ENCODE measurements around the gene TUBA3E.
"Not testable (repeated sequence)": the region's sequence is repeated elsewhere in the genome, so short reads cannot be mapped to it uniquely, and the experiment has no call there.

Gene TUBA3E

DNA sequence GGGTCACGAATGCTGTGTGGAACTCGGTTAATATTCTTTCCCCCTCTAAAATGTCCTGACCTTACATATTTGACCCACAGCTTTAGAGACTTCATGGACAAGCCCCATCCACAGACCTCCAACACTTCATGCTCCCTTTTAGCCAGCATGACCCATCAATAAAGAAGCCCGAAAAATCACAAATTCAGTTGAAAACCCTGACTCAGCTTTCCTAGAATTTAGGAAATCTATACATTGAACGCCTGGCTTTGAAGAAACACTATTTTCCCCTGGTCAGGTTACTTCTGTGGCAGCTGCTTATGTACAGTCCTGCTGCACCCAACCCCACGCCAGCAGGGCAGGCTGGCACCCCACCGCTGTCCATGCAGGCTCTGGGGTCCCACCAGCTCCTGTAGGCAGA, 6.9 kb downstream of the TUBA3E start:
- DNase-seq (ENCODE audit: low read depth) = not testable (repeated sequence)

DNA sequence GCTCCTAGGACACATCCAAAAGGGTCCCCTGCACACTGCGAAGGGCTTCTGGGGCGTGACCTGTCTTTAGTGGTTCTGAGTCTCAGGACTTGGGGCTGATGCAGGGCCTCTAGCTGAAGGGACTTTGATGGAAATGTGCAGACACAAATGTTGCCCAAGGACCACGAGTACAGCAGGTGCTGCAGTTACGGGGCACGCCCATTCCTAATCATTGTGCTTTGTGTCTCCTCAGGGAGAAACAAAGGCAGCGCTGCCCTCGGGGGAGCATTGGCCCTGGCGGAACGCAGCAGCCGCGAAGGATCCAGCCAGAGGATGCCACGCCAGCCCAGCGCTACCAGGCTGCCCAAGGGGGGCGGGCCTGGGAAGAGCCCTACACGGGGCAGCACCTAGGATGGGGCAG, 8.0 kb downstream of the TUBA3E start:
- no peak for DNase-seq (ENCODE audit: low read depth)

DNA sequence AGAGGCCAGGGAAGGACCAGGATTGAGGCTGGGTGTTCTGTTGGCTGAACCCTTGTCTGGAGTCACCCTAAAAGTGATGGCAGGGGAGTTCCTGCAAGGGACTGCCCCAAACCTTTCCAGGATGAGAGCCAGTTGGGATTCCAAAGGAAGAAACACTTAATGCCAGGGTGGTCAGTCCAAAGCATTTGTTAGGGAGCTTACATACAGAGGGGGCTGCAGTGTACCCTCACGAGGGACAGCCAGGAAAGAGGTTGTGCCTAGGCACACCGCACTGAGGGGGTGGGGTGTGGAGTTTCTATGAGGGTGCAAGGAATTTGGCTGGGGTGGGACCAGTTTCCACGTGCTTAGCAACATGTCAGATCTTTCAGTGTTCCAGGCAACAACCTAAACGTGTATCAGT, 9.3 kb downstream of the TUBA3E start:
- not testable (repeated sequence) for DNase-seq (ENCODE audit: low read depth)

DNA sequence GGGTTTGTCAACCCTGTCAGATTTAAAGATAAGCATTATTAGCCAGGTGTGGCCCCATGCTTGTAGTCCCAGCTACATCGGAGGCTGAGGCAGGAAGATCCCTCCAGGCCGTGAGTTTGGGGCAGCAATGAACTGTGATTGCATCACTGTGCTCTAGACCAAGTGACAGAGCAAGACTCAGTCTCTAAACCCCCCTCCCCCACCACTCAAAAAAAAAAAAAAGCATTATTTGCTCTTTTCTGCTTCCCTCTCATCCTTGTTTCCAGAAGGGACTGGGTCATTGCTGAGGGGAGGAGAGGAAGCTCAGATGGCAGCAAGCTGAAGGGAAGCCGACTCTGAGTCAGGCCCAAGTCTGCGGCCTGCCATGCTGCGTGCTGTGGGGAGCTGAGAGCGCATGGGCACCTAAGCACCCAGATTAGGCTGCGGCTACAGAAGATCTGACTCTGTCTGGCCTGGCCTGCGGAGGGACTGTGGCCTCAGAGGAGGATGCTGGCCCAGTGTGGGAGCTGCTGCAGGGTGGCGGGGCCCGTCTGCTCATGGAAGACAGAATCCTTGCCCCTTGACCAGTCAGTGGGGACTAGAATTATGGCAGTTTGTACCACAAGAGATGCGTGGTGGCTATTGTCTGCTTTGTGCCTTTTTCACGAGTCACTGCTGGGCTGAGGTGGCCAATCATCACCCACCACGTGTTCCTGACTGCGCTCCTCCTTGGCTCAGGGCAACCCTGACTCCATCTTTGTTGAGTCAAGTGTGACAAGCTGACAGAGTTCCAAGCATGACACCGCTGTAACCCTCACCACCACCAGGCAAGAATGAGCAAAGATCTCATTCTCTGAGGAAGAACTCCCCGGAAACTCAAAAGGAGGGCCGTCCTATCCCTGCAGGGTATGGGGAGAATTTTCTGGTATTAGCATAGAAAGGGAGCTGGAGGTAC, 10.1 kb downstream of the TUBA3E start:
- DNase-seq (ENCODE audit: low read depth) = not testable (repeated sequence)

DNA sequence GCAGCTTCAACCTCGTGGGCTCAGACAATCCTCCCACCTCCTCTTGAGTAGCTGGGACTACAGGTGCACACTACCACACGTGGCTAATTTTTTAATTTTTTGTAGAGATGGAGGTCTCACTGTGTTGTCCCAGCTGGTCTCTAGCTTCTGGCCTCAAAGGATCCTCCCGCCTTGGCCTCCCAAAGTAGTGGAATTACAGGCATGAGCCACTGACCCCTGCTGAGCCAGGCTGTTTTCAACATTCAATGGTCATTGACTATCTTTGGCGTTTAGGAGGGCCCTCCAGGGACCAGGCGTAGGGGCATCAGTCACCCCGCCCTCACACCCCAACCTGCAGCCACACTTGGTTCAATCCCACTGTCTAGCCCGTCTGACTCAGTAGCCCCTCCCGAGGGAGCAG, 11.0 kb downstream of the TUBA3E start:
- no peak for DNase-seq (ENCODE audit: low read depth)

DNA sequence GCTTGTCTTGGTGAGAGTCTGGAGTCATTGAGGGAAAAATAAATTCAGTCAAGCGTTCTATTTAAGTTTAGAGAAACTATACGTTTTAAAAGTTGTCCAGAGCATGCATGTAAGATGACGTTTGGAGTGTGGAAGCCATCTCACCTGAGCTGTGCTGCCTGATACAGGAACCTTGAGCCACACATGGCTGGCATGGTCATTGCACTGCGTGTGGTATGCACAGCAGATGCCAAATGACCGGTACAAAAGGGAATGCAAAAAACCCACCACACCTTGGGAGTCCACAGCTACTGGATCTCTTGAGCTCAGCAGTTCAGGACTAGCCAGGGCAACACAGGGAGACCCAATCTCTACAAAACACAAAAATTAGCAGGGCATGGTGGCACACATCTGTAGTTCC, 11.8 kb downstream of the TUBA3E start:
- DNase-seq (ENCODE audit: low read depth) = no peak

DNA sequence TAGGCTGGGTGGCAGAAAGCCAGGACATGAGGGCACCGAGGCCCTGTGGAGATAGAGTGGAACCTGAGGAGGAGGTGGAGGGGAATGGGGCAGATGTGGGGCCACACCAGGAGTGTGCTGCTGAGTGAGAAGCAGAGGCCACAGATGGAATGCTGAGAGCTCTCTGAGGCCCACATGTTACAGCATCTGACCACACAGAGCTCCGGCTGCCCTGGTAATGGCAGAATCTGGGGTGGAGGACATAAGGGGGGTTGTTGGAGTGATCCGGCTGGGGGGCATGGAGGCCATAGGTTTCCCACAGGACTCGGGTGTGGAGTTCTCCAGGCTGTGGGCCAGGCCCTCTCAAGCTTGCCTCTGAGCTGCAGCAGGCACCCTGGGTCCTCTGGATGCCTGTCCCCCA, 12.3 kb downstream of the TUBA3E start:
- no peak for DNase-seq (ENCODE audit: low read depth)

DNA sequence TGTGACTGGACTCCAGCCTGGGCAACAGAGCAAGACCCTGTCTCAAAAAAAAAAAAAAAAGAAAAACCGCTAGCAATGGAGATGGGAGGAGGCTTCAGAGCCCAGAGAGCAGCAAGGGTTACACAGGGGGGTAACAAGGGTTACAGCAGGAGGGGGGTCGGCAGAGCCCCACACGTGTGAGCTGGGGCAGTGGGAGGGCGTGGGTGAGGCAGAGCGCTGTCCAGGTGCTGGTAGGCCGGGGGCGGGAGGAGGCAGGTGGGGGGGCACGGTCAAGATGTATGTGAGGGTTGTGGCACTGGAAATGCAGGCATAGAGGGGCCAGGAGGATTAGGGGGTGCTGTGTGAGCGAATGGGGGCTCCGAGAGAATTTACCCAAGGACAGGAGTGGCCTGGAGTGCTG, 12.8 kb downstream of the TUBA3E start:
- DNase-seq (ENCODE audit: low read depth) = no peak

DNA sequence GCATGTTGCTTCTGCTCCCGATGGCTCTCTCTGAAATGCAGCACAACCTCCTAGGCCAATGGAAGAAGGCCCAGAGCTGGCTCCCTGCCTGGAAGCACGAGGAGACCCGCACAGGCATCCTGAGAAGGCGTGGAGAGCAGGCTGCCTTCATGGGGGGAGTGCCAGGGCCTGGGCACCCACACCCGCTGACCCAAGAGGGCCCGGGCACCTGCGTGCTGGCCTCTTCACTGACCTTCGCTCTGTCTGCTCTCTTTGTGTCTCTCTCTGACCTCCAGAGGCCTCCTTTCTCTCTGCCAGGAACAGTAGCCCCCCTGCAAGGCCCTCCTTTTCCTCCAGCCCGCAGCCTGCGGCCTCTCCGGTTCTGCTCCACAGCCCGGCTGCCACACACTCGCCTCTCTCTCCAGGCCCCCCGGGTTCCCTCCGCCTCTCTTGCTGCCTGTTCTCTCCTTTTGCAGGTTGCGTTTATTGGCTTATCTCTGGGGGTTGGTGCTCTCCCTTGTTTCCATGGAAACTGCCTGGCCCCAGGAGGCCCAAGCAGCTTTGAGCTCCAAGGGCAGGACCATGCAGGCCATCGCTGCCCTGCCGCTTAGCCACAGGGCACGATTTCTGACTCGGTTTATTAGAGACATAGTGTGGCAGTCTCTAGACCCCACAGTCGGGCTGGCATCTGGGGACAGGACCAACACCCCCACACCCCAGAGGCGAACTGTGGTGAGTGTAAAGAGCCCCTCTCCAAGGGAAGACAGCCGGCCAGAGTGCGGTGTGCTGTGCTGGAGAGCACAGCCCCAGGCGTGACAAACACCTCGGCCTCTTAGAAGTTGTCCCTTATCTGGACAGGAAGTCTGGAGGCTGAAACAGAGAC, 14.5 kb downstream of the TUBA3E start:
- DNase-seq (ENCODE audit: low read depth) = no peak

DNA sequence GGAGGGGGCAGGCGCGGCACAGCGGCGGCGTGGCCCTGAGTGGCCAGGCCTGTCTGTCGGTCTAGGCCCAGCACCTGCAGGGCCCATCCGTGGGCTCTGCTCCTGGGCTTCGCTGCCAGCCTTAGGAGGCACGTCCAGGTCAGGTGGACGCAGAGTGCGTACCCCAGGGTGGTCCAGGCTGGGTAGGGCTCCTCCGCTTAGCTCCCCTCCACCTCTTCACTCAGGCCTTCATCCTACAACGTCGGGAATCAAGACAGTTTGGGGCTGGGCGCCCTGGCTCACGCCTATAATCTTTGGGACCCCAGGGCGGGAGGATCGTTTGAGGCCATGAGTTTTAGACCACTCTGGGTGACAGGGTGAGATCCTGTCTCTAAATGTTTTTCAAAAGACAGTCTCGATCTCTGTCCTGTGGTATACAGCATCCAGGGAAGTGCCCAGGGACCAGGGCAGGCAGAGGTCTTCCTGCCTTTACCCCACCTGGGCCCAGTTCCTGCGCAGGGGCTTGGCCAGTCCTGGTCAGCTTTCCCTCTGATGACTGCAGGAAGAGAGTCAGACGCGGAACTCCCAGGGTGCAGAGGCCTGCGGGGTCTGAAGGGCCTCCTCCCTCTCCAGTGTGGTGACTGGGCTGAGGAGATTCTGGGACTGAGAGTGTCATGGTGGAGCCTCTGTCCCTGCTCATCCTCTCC, 15.3 kb downstream of the TUBA3E start:
- not testable (repeated sequence) for DNase-seq (ENCODE audit: low read depth)

DNA sequence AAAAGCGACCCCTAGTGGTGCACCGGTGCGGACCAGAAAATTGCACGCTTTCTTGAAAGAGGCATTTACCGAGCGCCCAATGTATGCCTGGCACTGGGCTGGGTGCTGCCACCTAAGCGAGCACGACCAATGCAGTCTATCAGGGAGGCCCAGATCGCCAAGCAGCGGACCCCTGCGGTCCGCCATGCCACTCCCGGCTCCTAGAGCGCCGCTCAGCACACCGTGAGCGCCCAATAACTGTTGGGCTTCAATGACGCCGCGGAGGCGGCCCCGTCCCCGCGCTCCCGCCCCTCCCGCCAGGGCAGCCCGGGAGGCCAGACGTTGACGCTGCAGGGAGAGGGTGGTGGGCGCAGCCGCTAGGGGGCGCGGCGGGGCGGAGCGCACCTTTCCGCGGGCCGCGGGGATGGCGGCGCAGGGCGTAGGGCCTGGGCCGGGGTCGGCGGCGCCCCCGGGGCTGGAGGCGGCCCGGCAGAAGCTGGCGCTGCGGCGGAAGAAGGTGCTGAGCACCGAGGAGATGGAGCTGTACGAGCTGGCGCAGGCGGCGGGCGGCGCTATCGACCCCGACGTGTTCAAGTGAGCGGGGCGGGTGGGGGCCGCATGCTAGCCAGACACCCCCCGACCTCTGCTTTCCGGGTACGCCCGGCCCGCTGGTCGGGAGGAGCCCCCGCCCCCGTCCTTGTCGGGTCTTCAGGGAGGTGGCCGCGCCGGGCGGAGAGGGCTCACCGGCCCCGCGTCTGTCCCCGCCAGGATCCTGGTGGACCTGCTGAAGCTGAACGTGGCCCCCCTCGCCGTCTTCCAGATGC, 16.2 kb downstream of the TUBA3E start, which contains the start of gene MZT2B:
TSS of gene MZT2B (plus strand) at position 383 of the 803 bp plus-strand sequence. CDS start at position 404, 21 bp downstream.
- peak; percentile 85 for DNase-seq (ENCODE audit: low read depth)

DNA sequence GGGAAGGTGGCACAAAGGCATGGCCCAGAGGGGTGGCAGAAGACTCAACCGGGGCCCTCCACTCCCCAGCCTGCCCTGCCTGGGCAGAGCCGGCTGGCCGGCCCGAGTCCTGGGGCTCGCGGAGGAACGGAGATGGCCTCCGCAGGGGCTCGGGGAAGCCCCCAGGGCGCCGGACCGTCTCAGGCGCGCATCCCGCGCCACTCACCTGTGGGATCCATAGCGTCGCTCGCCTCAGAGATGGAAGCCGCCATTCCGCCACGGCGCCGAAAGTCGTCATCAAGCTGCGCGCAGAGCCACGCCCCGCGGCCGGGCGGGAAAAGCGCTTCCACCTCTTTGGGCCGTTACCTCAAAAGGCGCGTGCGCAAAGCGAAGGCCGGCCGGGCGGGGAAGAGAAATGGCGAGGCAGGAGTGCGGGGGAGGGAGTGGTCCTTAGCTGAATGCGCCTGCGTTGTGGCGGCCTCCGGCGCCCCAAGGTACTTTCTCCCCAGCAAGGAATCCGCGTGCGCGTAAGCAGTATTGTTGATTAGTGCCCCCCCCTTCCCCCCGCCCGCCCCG, 16.8 kb downstream of the TUBA3E start, which contains the start of gene SMPD4:
TSS of gene SMPD4 (minus strand) at position 278 of the 555 bp plus-strand sequence. CDS start 5,010 bp downstream, outside the sequence.
- peak; percentile 97 for DNase-seq (ENCODE audit: low read depth)

DNA sequence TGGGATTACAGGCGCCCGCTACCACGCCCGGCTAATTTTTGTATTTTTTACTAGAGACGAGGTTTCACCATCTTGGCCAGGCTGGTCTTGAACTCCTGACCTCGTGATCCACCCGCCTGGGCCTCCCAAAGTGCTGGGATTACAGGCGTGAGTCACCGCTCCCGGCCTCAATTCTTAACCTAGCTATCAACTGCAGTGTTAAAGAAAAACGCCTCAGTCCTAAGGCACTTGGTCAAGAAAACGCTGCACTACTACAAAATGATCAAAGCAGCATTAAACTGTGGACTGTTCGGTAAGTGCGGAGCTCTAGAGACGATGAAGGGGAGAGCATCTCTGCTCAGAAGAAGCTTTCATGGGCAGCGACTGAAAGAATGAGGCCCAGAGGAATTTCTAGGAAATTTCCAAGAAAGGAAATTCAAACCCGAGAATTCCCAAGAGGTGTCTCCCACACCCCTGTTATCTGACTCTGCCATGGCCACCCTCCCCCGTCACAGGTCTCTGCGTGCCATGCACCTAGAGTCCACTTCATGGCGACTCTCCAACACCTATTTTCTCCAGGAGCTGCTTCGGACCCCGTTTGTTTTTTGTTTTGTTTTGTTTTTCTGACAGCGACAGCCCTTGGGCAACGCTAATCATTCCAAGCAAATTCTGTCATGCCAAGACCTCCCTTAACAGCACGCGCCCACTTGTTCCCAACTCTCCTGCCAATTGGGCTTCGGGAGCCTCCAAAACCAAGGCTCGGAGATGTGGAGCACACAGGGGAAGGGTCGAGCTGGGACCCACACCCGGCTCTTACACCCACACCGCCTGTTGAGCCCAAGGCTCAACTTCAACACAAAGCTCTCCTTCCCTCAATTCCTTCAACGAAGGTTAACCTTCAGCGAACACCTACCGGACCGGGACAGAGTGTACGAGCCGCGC, 17.6 kb downstream of the TUBA3E start:
- DNase-seq (ENCODE audit: low read depth) = not testable (repeated sequence)

DNA sequence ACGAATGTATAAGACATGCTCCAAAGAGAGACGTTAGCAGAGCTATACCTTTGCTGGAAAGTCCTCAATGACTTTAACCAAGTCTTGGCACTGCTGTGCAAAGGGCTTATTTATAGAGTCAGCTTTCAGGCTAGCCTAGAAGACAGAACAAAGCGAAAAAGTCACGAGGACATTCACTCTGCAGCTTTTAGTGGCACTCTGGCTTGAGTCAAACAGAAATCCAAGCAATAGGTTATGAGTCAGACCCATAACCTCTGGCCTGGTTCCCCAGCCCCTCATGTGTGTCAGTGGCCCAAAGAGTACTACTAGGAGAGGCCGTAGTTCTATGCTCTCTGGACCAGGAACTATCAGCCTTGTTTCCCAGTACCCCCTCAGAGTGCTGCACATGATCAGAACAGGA, 23.4 kb downstream of the TUBA3E start:
- DNase-seq (ENCODE audit: low read depth) = not testable (repeated sequence)

DNA sequence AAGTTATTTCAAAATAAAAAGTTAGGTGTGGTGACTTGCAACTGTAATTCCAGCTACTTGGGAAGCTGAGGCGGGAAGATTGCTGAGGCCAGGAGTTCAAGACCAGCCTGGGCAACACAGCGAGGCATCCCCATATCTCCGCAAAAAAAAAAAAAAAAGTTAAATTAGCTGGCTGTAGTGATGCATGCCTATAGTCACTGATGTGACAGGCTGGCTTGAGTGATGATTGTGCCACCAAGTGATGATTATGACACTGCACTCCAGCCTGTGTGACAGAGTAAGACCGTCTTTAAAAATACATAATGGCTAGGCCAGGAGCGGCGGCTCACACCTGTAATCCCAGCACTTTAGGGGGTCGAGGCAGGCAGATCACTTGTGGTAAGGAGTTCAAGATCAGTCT, 28.3 kb downstream of the TUBA3E start:
- no peak for DNase-seq (ENCODE audit: low read depth)

DNA sequence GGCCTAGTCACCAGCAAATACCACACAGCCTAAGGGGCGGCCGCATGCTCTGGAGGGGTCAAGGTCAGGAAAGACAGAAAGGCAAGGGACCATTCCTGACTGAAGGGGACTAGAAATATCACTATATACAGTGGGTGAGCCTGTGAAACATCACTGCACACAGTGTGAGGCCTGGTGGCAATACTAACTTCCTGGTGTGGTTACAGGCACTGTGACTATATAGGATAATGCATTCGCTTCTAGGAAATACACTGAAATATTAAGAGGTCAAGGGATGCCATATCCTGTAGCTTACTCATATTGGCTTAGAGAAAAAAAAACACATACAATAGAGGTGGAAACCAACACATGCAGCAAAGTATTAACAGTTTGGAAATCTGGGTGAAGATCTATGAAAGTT, 29.1 kb downstream of the TUBA3E start:
- not testable (repeated sequence) for DNase-seq (ENCODE audit: low read depth)

DNA sequence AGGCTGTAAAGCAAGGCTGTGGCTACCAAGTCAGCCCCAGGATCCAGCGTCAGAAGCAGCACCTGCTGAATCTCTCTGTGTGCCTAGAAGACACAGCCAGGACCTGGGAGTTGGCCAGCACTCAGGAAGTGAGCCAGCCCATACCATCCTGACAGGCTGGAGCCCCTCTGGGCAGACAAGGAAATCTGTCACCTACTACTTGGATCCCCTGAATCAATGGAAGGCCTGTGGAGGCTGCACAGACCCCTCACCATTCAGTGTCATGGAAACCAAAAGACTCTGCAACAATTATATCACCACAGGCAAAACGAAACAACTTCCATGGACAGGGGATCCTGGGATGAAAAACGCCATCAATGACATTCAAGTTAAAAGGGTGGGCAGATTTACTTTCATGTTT, 31.6 kb downstream of the TUBA3E start:
- DNase-seq (ENCODE audit: low read depth) = not testable (repeated sequence)

DNA sequence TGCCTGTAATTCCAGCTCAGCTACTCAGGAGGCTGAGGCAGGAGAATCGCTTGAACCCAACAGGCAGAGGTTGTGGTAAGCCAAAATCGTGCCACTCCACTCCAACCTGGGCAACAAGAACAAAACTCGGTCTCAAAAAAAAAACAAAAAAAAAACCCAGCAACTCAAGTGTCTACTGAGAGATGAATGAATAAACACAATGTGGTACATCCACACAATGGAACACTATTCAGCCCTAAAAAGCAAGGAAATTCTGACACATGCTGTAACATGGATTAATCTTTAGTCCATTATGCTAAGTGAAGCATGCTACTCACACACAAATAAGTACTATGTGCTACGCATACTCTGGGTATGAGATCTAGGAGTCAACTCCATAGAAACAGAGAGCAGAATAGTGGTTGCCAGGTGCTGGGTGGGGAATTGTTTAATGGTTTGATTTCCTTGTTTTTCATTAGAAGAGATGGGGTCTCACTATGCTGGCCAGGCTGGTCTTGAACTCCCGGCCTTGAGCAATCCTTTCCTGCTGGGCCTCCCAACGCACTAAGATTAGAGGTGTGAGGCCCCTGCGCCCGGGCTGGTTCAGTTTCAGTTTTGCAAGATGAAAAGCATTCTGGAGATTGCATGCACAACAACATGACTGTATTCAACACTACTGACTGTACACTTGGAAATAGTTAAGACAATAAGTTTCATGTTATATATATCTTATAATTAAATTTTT, 32.8 kb downstream of the TUBA3E start:
- DNase-seq (ENCODE audit: low read depth) = no peak

DNA sequence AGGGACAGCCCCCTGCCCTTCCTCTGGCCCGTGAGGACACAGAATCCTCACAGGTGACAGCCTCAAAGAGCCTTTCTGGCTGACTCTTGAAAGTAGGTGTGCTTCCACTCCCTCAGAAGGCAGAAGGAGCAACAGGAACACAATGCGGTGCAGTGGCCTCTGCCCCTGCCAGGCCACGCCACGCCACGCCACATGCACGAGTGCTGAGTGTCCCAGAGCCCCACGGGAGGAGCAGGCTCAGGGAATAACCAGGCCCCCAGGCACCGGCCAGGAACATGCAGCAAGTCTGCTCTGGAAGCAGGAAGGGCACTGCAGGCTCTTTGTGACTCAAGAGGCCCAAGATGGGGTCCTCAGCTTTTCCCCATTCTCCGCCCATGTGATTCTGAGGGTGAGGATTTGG, 35.3 kb downstream of the TUBA3E start:
- DNase-seq (ENCODE audit: low read depth) = no peak
